ENCODE measurements around the gene CD7. TPM values are rescaled to one million over a fixed set of nuclear protein-coding genes. Genes with fewer than 3 reads are reported as not detected.

Gene CD7
- total and polyA plus RNA-seq, 8 donors: 2.0 to 8.6 (median 3.7) TPM; not detected in 3

- Histone ChIP-seq H3K27me3 (peaks cover 0 to 23% (median 0%) of the 10 kb centered on the region in 3 donors), H3K4me1 (peaks cover 37 to 73% (median 54%) of the 10 kb centered on the region in 4 donors), H3K27ac (no peak overlapping the region), H3K9me3 (no peaks in the 10 kb centered on the region), H3K4me3 (no peak overlapping the region), H3K36me3 (no peaks in the 10 kb centered on the region)
- 90 to 96% (median 94%) methylated on average over 13 of the region's 13 CpGs for WGBS, 5 donors
- no peak for TF ChIP-seq CTCF (IDR thresholded peaks at IDR 0.05)
- no peak for TF ChIP-seq POLR2A (IDR thresholded peaks at IDR 0.05)
- TF ChIP-seq EP300 (IDR thresholded peaks at IDR 0.05): no peak
- no peak for TF ChIP-seq POLR2AphosphoS5 (IDR thresholded peaks at IDR 0.05)
- DNase-seq: no peak
- intact Hi-C loops (cut with DNase I; ENCODE audit: low total_unique reads): no loop called here
Measured at GRCh38 chr17:82300228-82300627, 17.2 kb downstream of the CD7 start.

GRCh38 chr17:82299452-82299851, 18.0 kb downstream of the CD7 start:
- no peaks in the 10 kb centered on the region for H3K36me3 ChIP-seq
- H3K27ac ChIP-seq: peak overlapping the region in 4 of 5 donors; percentile 95 to 99 (median 98)
- H3K9me3 ChIP-seq: no peaks in the 10 kb centered on the region
- TF ChIP-seq POLR2A (IDR thresholded peaks at IDR 0.05) (no peak), CTCF (IDR thresholded peaks at IDR 0.05) (no peak), POLR2AphosphoS5 (IDR thresholded peaks at IDR 0.05) (no peak), EP300 (IDR thresholded peaks at IDR 0.05) (no peak)
- 86 to 91% (median 89%) methylated on average over 10 of the region's 10 CpGs for WGBS, 5 donors
- intact Hi-C loops (cut with DNase I; ENCODE audit: low total_unique reads): no loop called here
- H3K4me3 ChIP-seq: no peak overlapping the region
- peaks cover 44 to 80% (median 62%) of the 10 kb centered on the region in 4 donors for H3K4me1 ChIP-seq
- peaks cover 0 to 23% (median 0%) of the 10 kb centered on the region in 3 donors for H3K27me3 ChIP-seq
- no peak for DNase-seq

GRCh38 chr17:82298538-82299421, 18.6 kb downstream of the CD7 start:
- Histone ChIP-seq H3K27ac (peak overlapping the region; percentile 80 to 99 (median 98)), H3K27me3 (peaks cover 0 to 23% (median 0%) of the 10 kb centered on the region in 3 donors), H3K4me3 (peak overlapping the region; percentile 35 to 51 (median 45)), H3K9me3 (no peaks in the 10 kb centered on the region), H3K4me1 (peaks cover 51 to 87% (median 69%) of the 10 kb centered on the region in 4 donors), H3K36me3 (no peaks in the 10 kb centered on the region)
- no peak for DNase-seq
- no peak for TF ChIP-seq POLR2AphosphoS5 (IDR thresholded peaks at IDR 0.05)
- peak in 1 of 4 donors; percentile 0 for TF ChIP-seq POLR2A (IDR thresholded peaks at IDR 0.05)
- no peak for TF ChIP-seq EP300 (IDR thresholded peaks at IDR 0.05)
- intact Hi-C loops (cut with DNase I; ENCODE audit: low total_unique reads): no loop called here
- WGBS, 5 donors: 63 to 67% (median 64%) methylated on average over 26 to 27 of the region's 27 CpGs

GRCh38 chr17:82297714-82298537, 19.5 kb downstream of the CD7 start:
- H3K4me1 ChIP-seq: peaks cover 55 to 86% (median 73%) of the 10 kb centered on the region in 4 donors

More at GRCh38 chr17:82297714-82298537, 19.5 kb downstream of the CD7 start:
- H3K27me3 ChIP-seq: peaks cover 0 to 15% (median 0%) of the 10 kb centered on the region in 3 donors
- intact Hi-C loops (cut with DNase I; ENCODE audit: low total_unique reads): no loop called here
- TF ChIP-seq EP300 (IDR thresholded peaks at IDR 0.05): peak; percentile 81
- no peak for TF ChIP-seq POLR2A (IDR thresholded peaks at IDR 0.05)
- no peak for TF ChIP-seq CTCF (IDR thresholded peaks at IDR 0.05)
- TF ChIP-seq POLR2AphosphoS5 (IDR thresholded peaks at IDR 0.05): peak; percentile 85 to 97 (median 94)
- peak overlapping the region; percentile 35 to 51 (median 45) for H3K4me3 ChIP-seq
- peak overlapping the region; percentile 80 to 99 (median 98) for H3K27ac ChIP-seq
- 0 to 2% (median 1%) methylated on average over 31 to 36 of the region's 36 CpGs for WGBS, 5 donors
- H3K36me3 ChIP-seq: no peaks in the 10 kb centered on the region
- DNase-seq: peak; percentile 92 to 95
- H3K9me3 ChIP-seq: no peaks in the 10 kb centered on the region

All from stomach (tissue), 9 donors.